B cell (primary cell): ENCODE results near the gene NBEA.

Experiments
- CTCF ChIP-seq: fragments of 200-600 bp; IDR thresholded peaks from one replicate; pipeline ENCODE4 v1.8.0; 2022; ENCODE audit warnings: antibody characterized with exemption, mild to moderate bottlenecking
- EZH2 ChIP-seq: IDR thresholded peaks from 2 replicates; pipeline ENCODE4 v1.6.1; 2012; ENCODE audit warnings: borderline replicate concordance, low read depth, mild to moderate bottlenecking, moderate library complexity, low read length; ENCODE audit not compliant: insufficient read depth, poor library complexity, severe bottlenecking

- no peak for TF ChIP-seq CTCF
- TF ChIP-seq EZH2, result no peak
Observed at GRCh38 chr13:35646056-35646774, 704.1 kb downstream of the NBEA start.
